Activated CD4-positive, alpha-beta memory T cell treated with anti-CD3 and anti-CD28 coated beads for 36 hours (primary cell): Measurements from ENCODE around the gene CCND2. TPM values are rescaled to one million over a fixed set of nuclear protein-coding genes. Genes with fewer than 3 reads are reported as not detected.

Experiments used
- CTCF ChIA-PET: fragments of 350-600 bp; sonication (Branson Sonifier 250); formaldehyde crosslinking; loops from one replicate; lab custom pipeline; 2021; ENCODE audit warnings: antibody characterized with exemption, inconsistent platforms; lab: Charles Lee
- POLR2A ChIA-PET: fragments of 350-600 bp; sonication (Branson Sonifier 250); formaldehyde crosslinking; loops from one replicate; lab custom pipeline; 2021; ENCODE audit warnings: antibody characterized with exemption; lab: Charles Lee
- DNase-seq: peaks from one replicate; pipeline ENCODE4 v3.0.0-alpha.2; 2020
- H3K27ac Mint-ChIP-seq: one replicate; pipeline ENCODE4 v1.8.0; 2021; ENCODE audit warnings: mixed read lengths
- H3K27me3 Mint-ChIP-seq: one replicate; pipeline ENCODE4 v1.8.0; 2021; ENCODE audit warnings: mixed read lengths
- H3K36me3 Mint-ChIP-seq: one replicate; pipeline ENCODE4 v1.8.0; 2021; ENCODE audit warnings: mixed read lengths
- H3K4me1 Mint-ChIP-seq: one replicate; pipeline ENCODE4 v1.8.0; 2021; ENCODE audit warnings: low read depth, mixed read lengths
- H3K4me3 Mint-ChIP-seq: one replicate; pipeline ENCODE4 v1.8.0; 2021; ENCODE audit warnings: mild to moderate bottlenecking, mixed read lengths
- H3K9me3 Mint-ChIP-seq: one replicate; pipeline ENCODE4 v1.8.0; 2021; ENCODE audit warnings: mixed read lengths
- intact Hi-C: fragments of 100-400 bp; cut with micrococcal nuclease; formaldehyde crosslinking; loops from one replicate; pipeline ENCODE4 v1.15.1; 2023
- total RNA-seq, 2 experiments: library from RNA; stranded (reverse); gene quantifications; one replicate each; pipeline ENCODE4 v1.2.3, GENCODE V29; 2021

Gene CCND2
- total RNA-seq, 2 experiments from 2014 or later: 255 to 261 TPM

- Mint-ChIP-seq H3K4me1 (peaks cover 15% of the 10 kb centered on the region), H3K27ac (no peak overlapping the region), H3K9me3 (peaks cover 2% of the 10 kb centered on the region), H3K36me3 (no peaks in the 10 kb centered on the region), H3K4me3 (no peak overlapping the region), H3K27me3 (no peaks in the 10 kb centered on the region)
- DNase-seq: no peak
- intact Hi-C loops: no loop called here
- ChIA-PET POLR2A (no interaction called here), CTCF (interaction anchor here (1.6 kb wide), 1 partner anchor 17 kb away, joined by 6 read pairs; no protein-coding TSS in a partner anchor)
These were observed 14.5 kb upstream of the CCND2 start for GRCh38 chr12:4259099-4259498.

DNA sequence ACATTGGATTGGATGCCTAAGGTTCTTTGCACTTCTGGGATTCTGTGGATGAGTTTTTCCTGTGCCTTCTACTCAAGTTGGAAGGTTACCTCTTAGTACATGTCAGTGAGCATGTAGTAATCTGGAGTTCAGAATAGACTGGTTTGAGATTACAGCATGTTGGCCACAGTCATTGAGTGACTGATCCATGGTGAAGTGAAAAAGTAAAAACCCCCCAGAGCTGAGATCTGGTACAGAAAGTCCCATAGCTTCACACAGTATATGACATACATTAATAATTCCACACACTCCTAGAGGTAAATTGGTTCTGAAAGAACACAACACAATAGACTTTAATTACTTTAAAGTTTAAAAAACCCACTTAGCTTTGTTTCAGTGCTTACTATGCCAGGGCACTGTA is 11.9 kb upstream of the CCND2 start:
- ChIA-PET POLR2A (interaction anchor here (0.7 kb wide), 1 partner anchor 10 kb away, joined by 3 read pairs; no protein-coding TSS in a partner anchor), CTCF (interaction anchor here (0.8 kb wide), 1 partner anchor 154 kb away, joined by 3 read pairs; no protein-coding TSS in a partner anchor)
- Mint-ChIP-seq H3K36me3 (no peaks in the 10 kb centered on the region), H3K9me3 (peaks cover 2% of the 10 kb centered on the region), H3K27me3 (no peaks in the 10 kb centered on the region), H3K4me1 (peaks cover 10% of the 10 kb centered on the region), H3K27ac (no peak overlapping the region), H3K4me3 (no peak overlapping the region)
- DNase-seq: no peak
- intact Hi-C loops: no loop called here

GRCh38 chr12:4265280-4265679 is 8.3 kb upstream of the CCND2 start:
- no peak for DNase-seq
- ChIA-PET CTCF (no interaction called here), POLR2A (no interaction called here)
- H3K36me3 Mint-ChIP-seq: peaks cover 3% of the 10 kb centered on the region
- peaks cover 14% of the 10 kb centered on the region for H3K4me1 Mint-ChIP-seq
- no peak overlapping the region for H3K27ac Mint-ChIP-seq
- intact Hi-C loops: loop anchor here (5.0 kb wide), 1 partner anchor 48 kb away; no protein-coding TSS in a partner anchor
- no peak overlapping the region for H3K4me3 Mint-ChIP-seq
- no peaks in the 10 kb centered on the region for H3K9me3 Mint-ChIP-seq
- no peaks in the 10 kb centered on the region for H3K27me3 Mint-ChIP-seq

GRCh38 chr12:4266990-4267389 is 6.6 kb upstream of the CCND2 start:
- peaks cover 5% of the 10 kb centered on the region for H3K36me3 Mint-ChIP-seq
- no peak for DNase-seq
- no peak overlapping the region for H3K27ac Mint-ChIP-seq
- no peaks in the 10 kb centered on the region for H3K9me3 Mint-ChIP-seq
- intact Hi-C loops: loop anchor here (5.0 kb wide), 1 partner anchor 50 kb away; no protein-coding TSS in a partner anchor
- CTCF ChIA-PET: interaction anchor here (2.8 to 3.8 kb wide), 2 partner anchors 10 to 159 kb away, joined by 24 to 25 read pairs; no protein-coding TSS in a partner anchor
- POLR2A ChIA-PET: no interaction called here
- H3K4me3 Mint-ChIP-seq: no peak overlapping the region
- no peaks in the 10 kb centered on the region for H3K27me3 Mint-ChIP-seq
- peaks cover 14% of the 10 kb centered on the region for H3K4me1 Mint-ChIP-seq

DNA sequence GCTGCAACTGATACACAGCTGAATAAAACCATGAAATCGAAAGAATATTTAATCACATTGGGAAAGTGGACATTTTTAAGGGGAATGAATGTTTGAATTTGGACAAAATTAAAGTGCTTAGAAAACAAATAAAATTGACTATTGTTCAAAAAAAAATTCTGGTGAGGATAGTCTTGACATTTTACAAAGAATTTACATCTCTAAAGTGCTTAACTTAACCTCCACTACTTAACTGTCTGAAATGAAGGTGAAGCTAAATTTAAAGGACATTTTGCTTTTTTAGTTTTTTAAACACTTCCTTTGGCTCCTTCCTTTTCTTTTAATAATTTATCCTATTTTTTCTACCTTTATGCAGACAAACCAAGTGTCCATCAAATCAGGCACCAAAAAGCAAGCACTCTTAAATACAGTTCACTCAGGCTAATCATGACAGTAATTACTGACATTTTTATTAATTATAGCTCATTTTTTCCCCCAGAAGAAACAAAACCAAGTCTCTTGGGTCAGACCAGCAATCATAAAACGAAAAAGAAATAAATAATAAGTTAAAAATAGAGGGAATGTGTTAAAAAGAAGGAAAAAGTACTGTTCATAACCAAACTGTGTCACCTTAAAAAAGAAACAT is 5.7 kb upstream of the CCND2 start:
- peak overlapping the region; percentile 99 for H3K27ac Mint-ChIP-seq
- POLR2A ChIA-PET: interaction anchor here (0.7 to 12.3 kb wide), 15 partner anchors 8 to 291 kb away, joined by 3 to 205 read pairs (median 5); no protein-coding TSS in a partner anchor
- intact Hi-C loops: loop anchor here (2.0 to 5.0 kb wide), 2 partner anchors 51 to 515 kb away; partner anchors contain the start of gene CRACR2A
- DNase-seq: no peak
- CTCF ChIA-PET: interaction anchor here (0.8 to 3.8 kb wide), 13 partner anchors 9 to 269 kb away, joined by 3 to 25 read pairs (median 5); no protein-coding TSS in a partner anchor
- H3K4me1 Mint-ChIP-seq: peaks cover 17% of the 10 kb centered on the region
- peak overlapping the region; percentile 99 for H3K4me3 Mint-ChIP-seq
- peaks cover 5% of the 10 kb centered on the region for H3K36me3 Mint-ChIP-seq
- no peaks in the 10 kb centered on the region for H3K9me3 Mint-ChIP-seq
- no peaks in the 10 kb centered on the region for H3K27me3 Mint-ChIP-seq

DNA sequence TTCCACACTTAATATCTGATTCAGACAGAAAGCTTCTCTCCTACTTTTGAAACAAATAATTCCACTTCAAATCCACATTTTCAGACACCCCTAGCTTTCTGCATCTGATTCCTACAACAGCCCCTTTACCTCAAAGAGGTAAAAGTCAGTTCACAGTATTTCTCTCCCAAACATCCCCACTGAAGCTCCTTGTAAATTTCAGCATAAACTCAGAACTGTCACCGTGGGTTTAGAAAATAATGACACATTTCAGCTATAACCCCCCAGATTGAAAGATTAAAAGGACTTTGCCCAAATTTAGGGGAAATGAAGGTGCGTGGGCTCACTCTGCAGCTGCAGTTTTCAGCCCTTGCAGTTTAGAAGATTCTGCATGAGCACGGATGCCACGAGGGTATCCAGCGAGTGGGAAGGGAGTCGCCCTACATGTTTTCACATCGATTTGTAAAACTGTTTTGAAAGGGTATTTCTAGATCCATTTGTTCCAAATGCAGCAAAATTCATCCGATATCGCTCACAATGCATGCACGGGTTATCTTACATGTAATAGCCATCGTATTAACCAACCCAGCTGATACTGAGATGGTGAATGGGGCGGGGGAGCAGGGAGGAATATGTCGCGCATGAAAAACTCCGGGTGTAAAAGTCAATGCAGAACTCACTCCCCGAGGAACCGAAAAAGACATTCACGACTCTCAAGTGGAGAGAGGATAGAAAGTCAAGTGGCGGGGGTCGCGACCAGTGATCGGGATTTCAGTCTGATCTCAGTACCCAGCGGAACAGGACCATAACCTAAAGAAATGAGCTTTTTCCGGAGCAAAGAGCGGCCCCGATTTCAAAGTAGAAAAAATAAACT is 5.0 kb upstream of the CCND2 start:
- intact Hi-C loops: loop anchor here (1.0 to 5.0 kb wide), 3 partner anchors 17 to 516 kb away; partner anchors contain the start of gene CRACR2A
- DNase-seq: peak; percentile 49
- Mint-ChIP-seq H3K27me3 (no peaks in the 10 kb centered on the region), H3K4me1 (peaks cover 20% of the 10 kb centered on the region), H3K36me3 (peaks cover 5% of the 10 kb centered on the region), H3K4me3 (peak overlapping the region; percentile 99), H3K9me3 (no peaks in the 10 kb centered on the region), H3K27ac (peak overlapping the region; percentile 99)
- ChIA-PET CTCF (interaction anchor here (0.7 to 3.8 kb wide), 17 partner anchors 8 to 270 kb away, joined by 3 to 25 read pairs (median 4); no protein-coding TSS in a partner anchor), POLR2A (interaction anchor here (0.6 to 12.3 kb wide), 21 partner anchors 9 to 292 kb away, joined by 3 to 205 read pairs (median 4); partner anchors contain the start of gene TIGAR)

DNA sequence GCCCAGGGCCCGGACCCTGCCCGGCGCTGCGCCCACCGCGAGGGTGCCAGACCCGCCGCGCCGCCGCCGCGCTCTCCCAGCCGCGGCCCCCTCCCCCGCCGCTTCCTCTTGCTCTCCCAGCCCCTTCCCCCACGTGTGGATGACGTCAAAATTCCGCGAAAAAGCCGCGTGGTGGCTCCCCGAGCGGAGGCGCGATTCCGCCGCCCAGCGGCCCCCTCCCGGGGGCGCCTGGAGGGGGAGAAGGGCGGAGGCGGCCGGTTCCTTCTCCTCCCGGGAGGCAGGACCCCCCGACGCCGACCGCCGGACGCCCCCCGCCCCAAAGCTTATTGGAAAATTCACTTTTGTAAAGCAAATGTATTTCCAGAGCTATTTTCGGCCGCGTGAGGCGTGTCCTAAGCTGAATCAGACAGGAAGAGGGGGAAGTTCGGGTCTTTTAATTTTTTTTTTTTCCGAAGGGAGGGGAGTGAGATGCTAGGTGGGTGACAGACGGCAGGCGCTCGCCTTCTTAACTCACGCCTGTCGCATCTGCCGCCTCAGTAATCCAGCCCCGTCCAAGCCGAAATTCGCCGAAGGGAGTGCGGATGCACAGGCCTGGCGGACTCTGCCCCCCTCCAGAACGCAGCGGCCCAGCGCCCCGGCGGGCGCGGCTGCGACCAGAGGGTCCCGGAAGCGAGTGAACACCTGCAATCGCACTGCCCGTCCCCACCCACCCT is 4.1 kb upstream of the CCND2 start:
- POLR2A ChIA-PET: interaction anchor here (0.6 to 12.3 kb wide), 18 partner anchors 8 to 281 kb away, joined by 3 to 205 read pairs (median 4); partner anchors contain the start of gene TIGAR
- Mint-ChIP-seq H3K4me3 (peak overlapping the region; percentile 97), H3K36me3 (peaks cover 5% of the 10 kb centered on the region), H3K9me3 (no peaks in the 10 kb centered on the region), H3K27me3 (no peaks in the 10 kb centered on the region), H3K27ac (peak overlapping the region; percentile 99), H3K4me1 (peaks cover 20% of the 10 kb centered on the region)
- DNase-seq: peak; percentile 96
- CTCF ChIA-PET: interaction anchor here (1.0 to 3.8 kb wide), 8 partner anchors 7 to 162 kb away, joined by 3 to 25 read pairs (median 8); no protein-coding TSS in a partner anchor
- intact Hi-C loops: loop anchor here (1.0 to 5.0 kb wide), 3 partner anchors 18 to 517 kb away; partner anchors contain the start of gene CRACR2A

GRCh38 chr12:4270016-4270830 is 3.3 kb upstream of the CCND2 start:
- H3K4me3 Mint-ChIP-seq: peak overlapping the region; percentile 97
- H3K36me3 Mint-ChIP-seq: peaks cover 13% of the 10 kb centered on the region
- peak; percentile 65 for DNase-seq
- intact Hi-C loops: loop anchor here (5.0 kb wide), 1 partner anchor 208 kb away; no protein-coding TSS in a partner anchor
- H3K4me1 Mint-ChIP-seq: peaks cover 20% of the 10 kb centered on the region
- ChIA-PET POLR2A (interaction anchor here (0.9 to 12.3 kb wide), 18 partner anchors 8 to 282 kb away, joined by 3 to 205 read pairs (median 10); partner anchors contain the start of gene TIGAR), CTCF (interaction anchor here (1.0 to 3.8 kb wide), 6 partner anchors 19 to 163 kb away, joined by 3 to 24 read pairs (median 6); no protein-coding TSS in a partner anchor)
- H3K27ac Mint-ChIP-seq: peak overlapping the region; percentile 99
- no peaks in the 10 kb centered on the region for H3K9me3 Mint-ChIP-seq
- no peaks in the 10 kb centered on the region for H3K27me3 Mint-ChIP-seq

- Mint-ChIP-seq H3K4me1 (peaks cover 21% of the 10 kb centered on the region), H3K27ac (peak overlapping the region; percentile 99), H3K36me3 (peaks cover 21% of the 10 kb centered on the region), H3K9me3 (no peaks in the 10 kb centered on the region), H3K4me3 (peak overlapping the region; percentile 97), H3K27me3 (no peaks in the 10 kb centered on the region)
- intact Hi-C loops: loop anchor here (5.0 kb wide), 1 partner anchor 209 kb away; no protein-coding TSS in a partner anchor
- DNase-seq: peak; percentile 67
- ChIA-PET CTCF (interaction anchor here (1.0 to 1.8 kb wide), 7 partner anchors 106 to 164 kb away, joined by 3 to 14 read pairs (median 4); no protein-coding TSS in a partner anchor), POLR2A (interaction anchor here (0.7 to 12.3 kb wide), 17 partner anchors 9 to 337 kb away, joined by 3 to 205 read pairs (median 7); no protein-coding TSS in a partner anchor)
These were observed 2.5 kb upstream of the CCND2 start for GRCh38 chr12:4270831-4271716.
